IMR-90 (cell line): Measurements from ENCODE around the gene FAM171A1. TPM values are rescaled to one million over a fixed set of nuclear protein-coding genes. Genes with fewer than 3 reads are reported as not detected.

ENCODE experiments used
- ATAC-seq: fragments of 200-7000 bp; cut with Tn5 transposase; 2 replicates; pipeline ENCODE4 v1.9.1; 2020; ENCODE audit warnings: low read depth, mild to moderate bottlenecking, moderate library complexity
- BruUV-seq: library from RNA; stranded (reverse); fragments of 400-500 nt; replicated peaks from 2 replicates; lab custom pipeline; 2021; lab: Mats Ljungman, UMichigan
- CTCF ChIA-PET: fragments of 300-600 bp; formaldehyde crosslinking; extraction: SDS; loops from one replicate; lab custom pipeline; 2021; ENCODE audit warnings: antibody characterized with exemption; lab: Yijun Ruan, JAX
- POLR2A ChIA-PET: fragments of 300-600 bp; sonication (Branson Sonifier 250); formaldehyde crosslinking; loops from one replicate; lab custom pipeline; 2022; ENCODE audit warnings: antibody characterized with exemption; ENCODE audit not compliant: unreplicated experiment; lab: Charles Lee
- DNase-seq: peaks from one replicate; pipeline ENCODE4 v3.0.0; 2013
- H2AFZ ChIP-seq: replicated peaks from 2 replicates; pipeline ENCODE3; 2013; ENCODE audit warnings: low read length, mild to moderate bottlenecking; ENCODE audit not compliant: poor library complexity
- H2AK5ac ChIP-seq: 2 replicates; pipeline ENCODE4 v1.6.1; 2013; ENCODE audit warnings: low read depth, low read length, inconsistent platforms
- H2AK9ac ChIP-seq: replicated peaks from 2 replicates; pipeline ENCODE3; 2013; ENCODE audit warnings: mild to moderate bottlenecking, low read depth, low read length, moderate library complexity; ENCODE audit not compliant: poor library complexity
- H2BK120ac ChIP-seq: 2 replicates; pipeline ENCODE4 v1.6.1; 2013; ENCODE audit warnings: low read depth, low read length, inconsistent platforms
- H2BK15ac ChIP-seq: 3 replicates; pipeline ENCODE4 v1.6.1; 2013; ENCODE audit warnings: low read depth, low read length, inconsistent platforms
- H2BK20ac ChIP-seq: 2 replicates; pipeline ENCODE4 v1.6.1; 2013; ENCODE audit warnings: low read depth, mild to moderate bottlenecking, inconsistent platforms, low read length, moderate library complexity
- H2BK5ac ChIP-seq: 2 replicates; pipeline ENCODE4 v1.6.1; 2013; ENCODE audit warnings: mild to moderate bottlenecking, low read depth, low read length, inconsistent platforms; ENCODE audit not compliant: poor library complexity, severe bottlenecking
- H3K14ac ChIP-seq: replicated peaks from 2 replicates; pipeline ENCODE4 v1.6.1; 2013; ENCODE audit warnings: low read depth, low read length, inconsistent platforms
- H3K18ac ChIP-seq: 2 replicates; pipeline ENCODE4 v1.6.1; 2013; ENCODE audit warnings: low read depth, low read length, control low read depth
- H3K23ac ChIP-seq: 2 replicates; pipeline ENCODE4 v1.6.1; 2013; ENCODE audit warnings: low read depth, low read length, inconsistent platforms
- H3K27ac ChIP-seq: 2 replicates; pipeline ENCODE4 v1.5.1; 2013; ENCODE audit warnings: mild to moderate bottlenecking, control low read depth, low read length; ENCODE audit not compliant: insufficient read depth
- H3K27me3 ChIP-seq: 2 replicates; pipeline ENCODE4 v1.6.1; 2013; ENCODE audit warnings: low read length; ENCODE audit not compliant: control insufficient read depth, insufficient read depth
- H3K36me3 ChIP-seq: 2 replicates; pipeline ENCODE4 v1.6.1; 2013; ENCODE audit warnings: low read length, mixed read lengths; ENCODE audit not compliant: control insufficient read depth, insufficient read depth
- H3K4ac ChIP-seq: 2 replicates; pipeline ENCODE4 v1.6.1; 2013; ENCODE audit warnings: low read depth, low read length, inconsistent platforms
- H3K4me1 ChIP-seq: 2 replicates; pipeline ENCODE4 v1.6.1; 2013; ENCODE audit warnings: low read length, mixed read lengths; ENCODE audit not compliant: control insufficient read depth, insufficient read depth
- H3K4me2 ChIP-seq: 2 replicates; pipeline ENCODE4 v1.6.1; 2013; ENCODE audit warnings: low read depth, mild to moderate bottlenecking, control low read depth, low read length, moderate library complexity
- H3K4me3 ChIP-seq: 2 replicates; pipeline ENCODE4 v1.5.1; 2013; ENCODE audit warnings: low read depth, mild to moderate bottlenecking, control low read depth, low read length, moderate library complexity; ENCODE audit not compliant: insufficient read depth
- H3K56ac ChIP-seq: 2 replicates; pipeline ENCODE4 v1.6.1; 2013; ENCODE audit warnings: low read length, inconsistent platforms; ENCODE audit not compliant: insufficient read depth; ENCODE audit errors: extremely low read depth
- H3K79me1 ChIP-seq, 2 experiments: 2 replicates each; pipeline ENCODE4 v1.6.1; 2013; ENCODE audit warnings: low read length in 2 of 2, inconsistent platforms in 1 of 2, low read depth in 1 of 2
- H3K9ac ChIP-seq: 2 replicates; pipeline ENCODE4 v1.6.1; 2013; ENCODE audit warnings: low read depth, low read length, control low read depth
- H3K9me1 ChIP-seq: 2 replicates; pipeline ENCODE4 v1.6.1; 2013; ENCODE audit warnings: low read length, inconsistent platforms; ENCODE audit not compliant: insufficient read depth
- H3K9me3 ChIP-seq: 2 replicates; pipeline ENCODE4 v1.6.1; 2013; ENCODE audit warnings: low read length; ENCODE audit not compliant: control insufficient read depth, insufficient read depth
- H4K20me1 ChIP-seq: 2 replicates; pipeline ENCODE4 v1.6.1; 2013; ENCODE audit warnings: low read length, inconsistent platforms; ENCODE audit not compliant: insufficient read depth
- H4K5ac ChIP-seq: 2 replicates; pipeline ENCODE4 v1.6.1; 2013; ENCODE audit warnings: mild to moderate bottlenecking, low read depth, low read length, control low read depth
- H4K8ac ChIP-seq, 2 experiments: 2 replicates each; pipeline ENCODE4 v1.6.1; 2013; ENCODE audit warnings: low read depth in 2 of 2, low read length in 2 of 2, control low read depth in 1 of 2, inconsistent platforms in 1 of 2
- H4K91ac ChIP-seq: 2 replicates; pipeline ENCODE4 v1.6.1; 2013; ENCODE audit warnings: low read depth, low read length, inconsistent platforms; ENCODE audit not compliant: insufficient read depth
- RAD21 ChIP-seq: IDR thresholded peaks from 2 replicates; pipeline ENCODE4 v1.6.1; 2012; ENCODE audit warnings: low read length, improper control_type of control experiment
- RCOR1 ChIP-seq: IDR thresholded peaks from 2 replicates; pipeline ENCODE4 v1.6.1; 2012; ENCODE audit warnings: mild to moderate bottlenecking, low read length, improper control_type of control experiment; ENCODE audit not compliant: insufficient replicate concordance
- SMC3 ChIP-seq: fragments of 150-350 bp; IDR thresholded peaks from 2 replicates; pipeline ENCODE4 v1.6.1; 2016; ENCODE audit warnings: low read depth, mild to moderate bottlenecking, antibody characterized with exemption, low read length, moderate library complexity
- WGBS, 2 experiments: methylation state at CpG; one replicate each; pipeline versions ENCODE4 v1.1.5 to v1.1.7; 2013; ENCODE audit warnings: missing lambda C conversion rate in 2 of 2; ENCODE audit not compliant: insufficient read length in 1 of 2; ENCODE audit errors: extremely low coverage in 2 of 2; 5-methylcytosine and 5-hydroxymethylcytosine counted together
- dilution Hi-C: fragments of 300-500 bp; cut with HindIII; formaldehyde crosslinking; loops from one replicate; pipeline ENCODE4 v1.14.3; 2018; ENCODE audit warnings: low sequenced_read_pairs; ENCODE audit not compliant: unreplicated experiment
- in situ Hi-C: fragments of 300-500 bp; cut with MboI; formaldehyde crosslinking; loops from 3 replicates; pipeline ENCODE4 v1.14.3; 2019; ENCODE audit warnings: low sequenced_read_pairs, inconsistent platforms, mixed read lengths
- intact Hi-C: fragments of 100-400 bp; cut with micrococcal nuclease; formaldehyde crosslinking; loops from 2 replicates; pipeline ENCODE4 v1.10.0; 2022
- polyA plus RNA-seq, 3 experiments: library from polyadenylated mRNA; depleted of rRNA; stranded (reverse); fragments of >200 nt; gene quantifications; 2 replicates each; pipeline ENCODE4 v1.2.3, GENCODE V29; 2012; ENCODE audit warnings: low replicate concordance in 1 of 3
- total RNA-seq: library from RNA; depleted of rRNA; stranded (reverse); fragments of >200 nt; gene quantifications from 2 replicates; pipeline ENCODE4 v1.2.3, GENCODE V29; 2012
- TF ChIP-seq, protein P1 (sequence below): conservative IDR thresholded peaks from 2 replicates; pipeline ENCODE4 v1.5.1; 2012; ENCODE audit warnings: mild to moderate bottlenecking, low read depth, low read length, improper control_type of control experiment

Gene FAM171A1
- total and polyA plus RNA-seq, 2 of the 4 experiments (the other 2 are of a cell fraction) = 20.3 to 30.6 TPM

DNA sequence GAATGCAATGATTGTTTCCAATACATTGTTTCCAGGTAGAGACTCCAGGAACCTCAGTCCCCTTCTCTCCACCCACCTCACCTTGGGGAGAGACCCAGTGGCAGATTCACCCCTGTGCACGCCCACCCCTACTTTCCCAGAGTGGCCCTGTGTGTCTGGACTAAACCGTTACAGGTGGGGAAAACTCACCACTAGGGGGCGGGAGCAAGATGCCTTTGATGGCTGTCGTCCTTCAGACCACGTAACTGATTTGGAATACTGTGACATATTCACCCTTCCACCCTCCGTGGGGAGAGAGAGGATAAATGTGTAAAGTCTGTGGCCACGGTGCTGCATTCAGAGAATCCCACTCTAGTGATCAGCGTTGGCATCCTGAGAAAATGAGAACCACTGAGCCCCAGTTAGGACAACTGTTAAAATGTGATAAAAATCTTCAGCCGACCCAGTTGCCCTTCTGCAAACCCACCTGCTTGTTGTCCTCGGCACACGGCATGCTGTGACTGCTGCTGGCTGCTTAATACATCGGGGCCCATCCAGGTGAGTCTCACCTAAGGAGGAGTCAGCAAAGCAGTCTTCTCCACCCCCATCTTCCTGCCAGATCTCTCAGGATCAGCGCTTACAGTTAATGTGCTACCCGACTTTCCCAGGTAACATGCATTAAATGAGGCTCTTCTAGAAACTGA is 161.1 kb downstream of the FAM171A1 start:
- H3K4me3 ChIP-seq = no peak overlapping the region
- no peak overlapping the region for H3K56ac ChIP-seq
- CTCF ChIA-PET = no interaction called here
- peaks cover 12% of the 10 kb centered on the region for H3K36me3 ChIP-seq
- peaks cover 8% of the 10 kb centered on the region for H3K9me1 ChIP-seq
- H2BK120ac ChIP-seq = peak overlapping the region; percentile 55
- peaks cover 0 to 26% of the 10 kb centered on the region in 2 experiments; a peak in 2 of 4 replicates for H3K79me1 ChIP-seq
- H3K18ac ChIP-seq = no peak overlapping the region
- H3K4me1 ChIP-seq = peaks cover 4% of the 10 kb centered on the region
- H4K8ac ChIP-seq = peak overlapping the region in 1 of 2 experiments; percentile 71; a peak in 1 of 4 replicates
- no peak overlapping the region for H3K23ac ChIP-seq
- H2AK9ac ChIP-seq = peak overlapping the region; percentile 88
- H3K9me3 ChIP-seq = no peaks in the 10 kb centered on the region
- no peak overlapping the region for H3K27ac ChIP-seq
- H4K91ac ChIP-seq = peak overlapping the region; percentile 58; the same call in 1 of the 2 replicates
- H3K4me2 ChIP-seq = no peak overlapping the region; the same call in 1 of the 2 replicates
- 45% methylated on average over 5 of the region's 14 CpGs; no CpG with 5 or more reads in 1 of the 2 experiments for WGBS, 2 experiments
- peak overlapping the region; percentile 78 for H2AK5ac ChIP-seq
- H2BK15ac ChIP-seq = peak overlapping the region; percentile 70; the same call in 2 of the 3 replicates
- no peak overlapping the region for H2BK5ac ChIP-seq
- peak overlapping the region; percentile 74 for H3K4ac ChIP-seq
- ATAC-seq (peak; percentile 61), DNase-seq (peak; percentile 74)
- in situ Hi-C loops (no loop called here), dilution Hi-C loops (no loop called here), intact Hi-C loops (loop anchor here (2.0 kb wide), 1 partner anchor 161 kb away; the partner anchor contains the start of gene FAM171A1)
- H3K9ac ChIP-seq = no peak overlapping the region
- POLR2A ChIA-PET = no interaction called here
- H3K27me3 ChIP-seq = no peaks in the 10 kb centered on the region
- H4K5ac ChIP-seq = no peak overlapping the region
- no peak for TF ChIP-seq RCOR1
- TF ChIP-seq, protein P1, sequence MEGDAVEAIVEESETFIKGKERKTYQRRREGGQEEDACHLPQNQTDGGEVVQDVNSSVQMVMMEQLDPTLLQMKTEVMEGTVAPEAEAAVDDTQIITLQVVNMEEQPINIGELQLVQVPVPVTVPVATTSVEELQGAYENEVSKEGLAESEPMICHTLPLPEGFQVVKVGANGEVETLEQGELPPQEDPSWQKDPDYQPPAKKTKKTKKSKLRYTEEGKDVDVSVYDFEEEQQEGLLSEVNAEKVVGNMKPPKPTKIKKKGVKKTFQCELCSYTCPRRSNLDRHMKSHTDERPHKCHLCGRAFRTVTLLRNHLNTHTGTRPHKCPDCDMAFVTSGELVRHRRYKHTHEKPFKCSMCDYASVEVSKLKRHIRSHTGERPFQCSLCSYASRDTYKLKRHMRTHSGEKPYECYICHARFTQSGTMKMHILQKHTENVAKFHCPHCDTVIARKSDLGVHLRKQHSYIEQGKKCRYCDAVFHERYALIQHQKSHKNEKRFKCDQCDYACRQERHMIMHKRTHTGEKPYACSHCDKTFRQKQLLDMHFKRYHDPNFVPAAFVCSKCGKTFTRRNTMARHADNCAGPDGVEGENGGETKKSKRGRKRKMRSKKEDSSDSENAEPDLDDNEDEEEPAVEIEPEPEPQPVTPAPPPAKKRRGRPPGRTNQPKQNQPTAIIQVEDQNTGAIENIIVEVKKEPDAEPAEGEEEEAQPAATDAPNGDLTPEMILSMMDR = peak; percentile 73
- peak; percentile 68 for TF ChIP-seq RAD21
- TF ChIP-seq SMC3 = peak; percentile 48
- peak overlapping the region; percentile 83 for H2AFZ ChIP-seq
- 0 out of 2 replicates have a peak overlapping the region, but pooled peaks have one; percentile 22 for H3K14ac ChIP-seq
- peak overlapping the region; percentile 42 for H2BK20ac ChIP-seq
- peaks cover 2% of the 10 kb centered on the region; the same call in 1 of the 2 replicates for H4K20me1 ChIP-seq
- no TSS peak for BruUV-seq
